Loucy (cell line): ENCODE results near the gene FTO.

Experiments
- CTCF ChIP-seq: fragments of 200-600 bp; sonication (generic); conservative IDR thresholded peaks from 2 replicates; pipeline ENCODE4 v1.5.1; 2014; ENCODE audit warnings: mild to moderate bottlenecking, antibody characterized with exemption, low read length
- EZH2phosphoT487 ChIP-seq: fragments of 200-600 bp; IDR thresholded peaks from 2 replicates; pipeline ENCODE4 v1.6.1; 2018; ENCODE audit warnings: antibody characterized with exemption, mild to moderate bottlenecking, moderate library complexity, borderline replicate concordance

- no peak for TF ChIP-seq CTCF
- TF ChIP-seq EZH2phosphoT487: no peak
Observed at GRCh38 chr16:54071514-54071913, 367.6 kb downstream of the FTO start.
